ENCODE data around the gene BABAM1. TPM values are rescaled to one million over a fixed set of nuclear protein-coding genes. Genes with fewer than 3 reads are reported as not detected.

BABAM1 gene
- total RNA-seq = 10 to 100 TPM; 60.0 to 72.0 (median 67.0) TPM

- peaks cover 0 to 19% (median 6%) of the 10 kb centered on the region in 4 donors for H3K4me1 ChIP-seq
- H3K27me3 ChIP-seq = no peaks in the 10 kb centered on the region
- TF ChIP-seq EP300 (IDR thresholded peaks at IDR 0.05) (peak; percentile 88 to 95), CTCF (IDR thresholded peaks at IDR 0.05) (peak in 2 of 5 experiments; percentile 53 to 54), POLR2A (IDR thresholded peaks at IDR 0.05) (peak in 1 of 2 donors; percentile 46)
- H3K4me3 ChIP-seq = peak within 1 kb of the TSS; percentile 58 to 92 (median 84)
- no peaks in the 10 kb centered on the region for H3K9me3 ChIP-seq
- DNase-seq (ENCODE audit: low spot score in 2 of 2) = peak; percentile 90 to 96
- WGBS, 2 donors = 1% methylated on average over 27 of the region's 27 CpGs
- H3K36me3 ChIP-seq = peaks cover 0 to 37% (median 0%) of the 10 kb centered on the region in 3 donors
- H3K27ac ChIP-seq = peak within 1 kb of the TSS in 3 of 4 donors; percentile 82 to 86 (median 85)
Measured at GRCh38 chr19:17266975-17267788, at the start of gene BABAM1. BABAM1 (plus strand) TSS chr19:17267443; CDS start chr19:17268807, 1,364 bp downstream.

DNA sequence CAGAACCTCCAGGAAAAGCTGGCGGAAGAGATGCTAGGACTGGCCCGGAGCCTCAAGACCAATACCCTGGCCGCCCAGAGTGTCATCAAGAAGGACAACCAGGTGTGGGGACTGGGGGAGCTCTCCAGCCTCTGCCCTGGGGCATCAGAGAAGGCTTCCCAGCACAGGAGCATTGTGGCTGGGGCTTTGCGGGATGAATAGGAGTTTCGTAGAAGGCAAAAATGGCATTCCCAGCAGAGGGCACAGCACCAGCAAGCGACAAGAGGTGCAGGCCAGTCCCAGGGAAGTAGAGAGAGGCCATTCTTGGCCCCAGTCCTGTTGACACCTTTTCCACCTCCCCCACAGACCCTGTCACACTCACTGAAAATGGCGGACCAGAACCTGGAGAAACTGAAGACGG is 48.0 kb upstream of the BABAM1 start:
- no peak overlapping the region for H3K4me3 ChIP-seq
- no peak overlapping the region for H3K27ac ChIP-seq
- no peaks in the 10 kb centered on the region for H3K27me3 ChIP-seq
- H3K4me1 ChIP-seq = peaks cover 2 to 24% (median 6%) of the 10 kb centered on the region in 4 donors
- WGBS, 2 donors = 95 to 98% methylated on average over 8 of the region's 8 CpGs
- TF ChIP-seq EP300 (IDR thresholded peaks at IDR 0.05) (no peak), POLR2A (IDR thresholded peaks at IDR 0.05) (no peak), CTCF (IDR thresholded peaks at IDR 0.05) (no peak)
- no peaks in the 10 kb centered on the region for H3K9me3 ChIP-seq
- DNase-seq (ENCODE audit: low spot score in 2 of 2) = no peak
- peaks cover 0 to 36% (median 4%) of the 10 kb centered on the region in 3 donors for H3K36me3 ChIP-seq

GRCh38 chr19:17220207-17220758 is 47.0 kb upstream of the BABAM1 start:
- 35 to 40% methylated on average over 14 of the region's 14 CpGs for WGBS, 2 donors
- H3K27ac ChIP-seq = no peak overlapping the region
- DNase-seq (ENCODE audit: low spot score in 2 of 2) = no peak

GRCh38 chr19:17225053-17225452 is 42.2 kb upstream of the BABAM1 start:
- H3K36me3 ChIP-seq = peaks cover 0 to 18% (median 3%) of the 10 kb centered on the region in 3 donors
- DNase-seq (ENCODE audit: low spot score in 2 of 2) = no peak
- H3K4me3 ChIP-seq = no peak overlapping the region
- H3K27ac ChIP-seq = no peak overlapping the region
- no peaks in the 10 kb centered on the region for H3K9me3 ChIP-seq
- TF ChIP-seq POLR2A (IDR thresholded peaks at IDR 0.05) (no peak), EP300 (IDR thresholded peaks at IDR 0.05) (no peak), CTCF (IDR thresholded peaks at IDR 0.05) (no peak)
- WGBS, 2 donors = 82 to 85% methylated on average over 10 of the region's 10 CpGs
- H3K27me3 ChIP-seq = no peaks in the 10 kb centered on the region
- H3K4me1 ChIP-seq = peaks cover 0 to 27% (median 4%) of the 10 kb centered on the region in 4 donors

More at GRCh38 chr19:17220207-17220758, 47.0 kb upstream of the BABAM1 start:
- Histone ChIP-seq H3K36me3 (peaks cover 0 to 36% (median 4%) of the 10 kb centered on the region in 3 donors), H3K4me1 (peaks cover 0 to 18% (median 6%) of the 10 kb centered on the region in 4 donors), H3K9me3 (no peaks in the 10 kb centered on the region), H3K4me3 (no peak overlapping the region), H3K27me3 (no peaks in the 10 kb centered on the region)
- TF ChIP-seq EP300 (IDR thresholded peaks at IDR 0.05) (no peak), POLR2A (IDR thresholded peaks at IDR 0.05) (no peak), CTCF (IDR thresholded peaks at IDR 0.05) (no peak)
